Measurements from ENCODE around the gene PTPRN2.

- TF ChIP-seq, protein P1, sequence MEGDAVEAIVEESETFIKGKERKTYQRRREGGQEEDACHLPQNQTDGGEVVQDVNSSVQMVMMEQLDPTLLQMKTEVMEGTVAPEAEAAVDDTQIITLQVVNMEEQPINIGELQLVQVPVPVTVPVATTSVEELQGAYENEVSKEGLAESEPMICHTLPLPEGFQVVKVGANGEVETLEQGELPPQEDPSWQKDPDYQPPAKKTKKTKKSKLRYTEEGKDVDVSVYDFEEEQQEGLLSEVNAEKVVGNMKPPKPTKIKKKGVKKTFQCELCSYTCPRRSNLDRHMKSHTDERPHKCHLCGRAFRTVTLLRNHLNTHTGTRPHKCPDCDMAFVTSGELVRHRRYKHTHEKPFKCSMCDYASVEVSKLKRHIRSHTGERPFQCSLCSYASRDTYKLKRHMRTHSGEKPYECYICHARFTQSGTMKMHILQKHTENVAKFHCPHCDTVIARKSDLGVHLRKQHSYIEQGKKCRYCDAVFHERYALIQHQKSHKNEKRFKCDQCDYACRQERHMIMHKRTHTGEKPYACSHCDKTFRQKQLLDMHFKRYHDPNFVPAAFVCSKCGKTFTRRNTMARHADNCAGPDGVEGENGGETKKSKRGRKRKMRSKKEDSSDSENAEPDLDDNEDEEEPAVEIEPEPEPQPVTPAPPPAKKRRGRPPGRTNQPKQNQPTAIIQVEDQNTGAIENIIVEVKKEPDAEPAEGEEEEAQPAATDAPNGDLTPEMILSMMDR (conservative IDR thresholded peaks at IDR 0.05 in 1 of 2, IDR thresholded peaks at IDR 0.05 in 1 of 2; ENCODE audit: low read depth in 1 of 2, low read length in 2 of 2), result no peak
- no peak for TF ChIP-seq EZH2 (IDR thresholded peaks at IDR 0.05; ENCODE audit: low read length, missing control alignments)
Observed at GRCh38 chr7:157853076-157853788, 734.4 kb downstream of the PTPRN2 start.

Measured in fibroblast of lung (primary cell).